ENCODE measurements around the gene RSU1.
"Not testable (repeated sequence)": the region's sequence is repeated elsewhere in the genome, so short reads cannot be mapped to it uniquely, and the experiment has no call there.

The RSU1 gene

GRCh38 chr10:16852624-16853023, 35.4 kb upstream of the RSU1 start:
- Histone ChIP-seq H3K4me3 (ENCODE audit: insufficient read depth, low read depth, low read length) (no peak overlapping the region), H3K27me3 (ENCODE audit: control insufficient read depth, insufficient read depth, low read length, poor library complexity, severe bottlenecking) (no peaks in the 10 kb centered on the region), H3K36me3 (ENCODE audit: control insufficient read depth, insufficient read depth, low read length) (no peaks in the 10 kb centered on the region), H3K9me3 (ENCODE audit: control insufficient read depth, low read length) (no peaks in the 10 kb centered on the region), H3K27ac (ENCODE audit: insufficient read depth, low read depth, low read length, poor library complexity, severe bottlenecking) (no peak overlapping the region), H3K4me1 (ENCODE audit: control insufficient read depth, insufficient read depth, low read length) (no peaks in the 10 kb centered on the region)
- 45 to 53% methylated on average over 1 to 2 of the region's 2 CpGs for WGBS, 2 experiments

- Histone ChIP-seq H3K4me3 (ENCODE audit: insufficient read depth, low read depth, low read length) (no peak overlapping the region), H3K9me3 (ENCODE audit: control insufficient read depth, low read length) (no peaks in the 10 kb centered on the region), H3K4me1 (ENCODE audit: control insufficient read depth, insufficient read depth, low read length) (no peaks in the 10 kb centered on the region), H3K36me3 (ENCODE audit: control insufficient read depth, insufficient read depth, low read length) (no peaks in the 10 kb centered on the region), H3K27ac (ENCODE audit: insufficient read depth, low read depth, low read length, poor library complexity, severe bottlenecking) (no peak overlapping the region), H3K27me3 (ENCODE audit: control insufficient read depth, insufficient read depth, low read length, poor library complexity, severe bottlenecking) (no peaks in the 10 kb centered on the region)
- WGBS, 2 experiments: 87% methylated on average over 10 of the region's 10 CpGs
These were observed 31.4 kb upstream of the RSU1 start for GRCh38 chr10:16848562-16849154.

GRCh38 chr10:16847644-16848043, 30.4 kb upstream of the RSU1 start:
- Histone ChIP-seq H3K9me3 (ENCODE audit: control insufficient read depth, low read length) (no peaks in the 10 kb centered on the region), H3K4me1 (ENCODE audit: control insufficient read depth, insufficient read depth, low read length) (no peaks in the 10 kb centered on the region), H3K27me3 (ENCODE audit: control insufficient read depth, insufficient read depth, low read length, poor library complexity, severe bottlenecking) (no peaks in the 10 kb centered on the region), H3K4me3 (ENCODE audit: insufficient read depth, low read depth, low read length) (no peak overlapping the region), H3K36me3 (ENCODE audit: control insufficient read depth, insufficient read depth, low read length) (no peaks in the 10 kb centered on the region), H3K27ac (ENCODE audit: insufficient read depth, low read depth, low read length, poor library complexity, severe bottlenecking) (no peak overlapping the region)
- WGBS, 2 experiments: 89 to 99% methylated on average over 5 to 6 of the region's 6 CpGs

- H3K9me3 ChIP-seq (ENCODE audit: control insufficient read depth, low read length): no peaks in the 10 kb centered on the region
- no peaks in the 10 kb centered on the region for H3K4me1 ChIP-seq (ENCODE audit: control insufficient read depth, insufficient read depth, low read length)
- no peak overlapping the region for H3K27ac ChIP-seq (ENCODE audit: insufficient read depth, low read depth, low read length, poor library complexity, severe bottlenecking)
- H3K4me3 ChIP-seq (ENCODE audit: insufficient read depth, low read depth, low read length): no peak overlapping the region
- H3K27me3 ChIP-seq (ENCODE audit: control insufficient read depth, insufficient read depth, low read length, poor library complexity, severe bottlenecking): no peaks in the 10 kb centered on the region
- H3K36me3 ChIP-seq (ENCODE audit: control insufficient read depth, insufficient read depth, low read length): no peaks in the 10 kb centered on the region
These were observed 28.0 kb upstream of the RSU1 start for GRCh38 chr10:16845248-16845647.

- Histone ChIP-seq H3K27me3 (ENCODE audit: control insufficient read depth, insufficient read depth, low read length, poor library complexity, severe bottlenecking) (no peaks in the 10 kb centered on the region), H3K27ac (ENCODE audit: insufficient read depth, low read depth, low read length, poor library complexity, severe bottlenecking) (no peak overlapping the region), H3K9me3 (ENCODE audit: control insufficient read depth, low read length) (no peaks in the 10 kb centered on the region), H3K36me3 (ENCODE audit: control insufficient read depth, insufficient read depth, low read length) (no peaks in the 10 kb centered on the region), H3K4me1 (ENCODE audit: control insufficient read depth, insufficient read depth, low read length) (no peaks in the 10 kb centered on the region), H3K4me3 (ENCODE audit: insufficient read depth, low read depth, low read length) (no peak overlapping the region)
- WGBS, 2 experiments: 10 to 44% methylated on average over 1 of the region's 1 CpG
These were observed 26.1 kb upstream of the RSU1 start for GRCh38 chr10:16843252-16843870.

- Histone ChIP-seq H3K27me3 (ENCODE audit: control insufficient read depth, insufficient read depth, low read length, poor library complexity, severe bottlenecking) (no peaks in the 10 kb centered on the region), H3K9me3 (ENCODE audit: control insufficient read depth, low read length) (no peaks in the 10 kb centered on the region), H3K27ac (ENCODE audit: insufficient read depth, low read depth, low read length, poor library complexity, severe bottlenecking) (no peak overlapping the region), H3K36me3 (ENCODE audit: control insufficient read depth, insufficient read depth, low read length) (no peaks in the 10 kb centered on the region), H3K4me3 (ENCODE audit: insufficient read depth, low read depth, low read length) (no peak overlapping the region), H3K4me1 (ENCODE audit: control insufficient read depth, insufficient read depth, low read length) (no peaks in the 10 kb centered on the region)
- WGBS, 2 experiments: 88 to 89% methylated on average over 7 to 8 of the region's 8 CpGs
These were observed 18.0 kb upstream of the RSU1 start for GRCh38 chr10:16835228-16835627.

GRCh38 chr10:16832351-16833080, 15.3 kb upstream of the RSU1 start:
- WGBS, 2 experiments: 81% methylated on average over 11 of the region's 11 CpGs
- no peaks in the 10 kb centered on the region for H3K4me1 ChIP-seq (ENCODE audit: control insufficient read depth, insufficient read depth, low read length)
- H3K4me3 ChIP-seq (ENCODE audit: insufficient read depth, low read depth, low read length): no peak overlapping the region
- H3K27ac ChIP-seq (ENCODE audit: insufficient read depth, low read depth, low read length, poor library complexity, severe bottlenecking): no peak overlapping the region
- no peaks in the 10 kb centered on the region for H3K36me3 ChIP-seq (ENCODE audit: control insufficient read depth, insufficient read depth, low read length)
- H3K27me3 ChIP-seq (ENCODE audit: control insufficient read depth, insufficient read depth, low read length, poor library complexity, severe bottlenecking): no peaks in the 10 kb centered on the region
- H3K9me3 ChIP-seq (ENCODE audit: control insufficient read depth, low read length): no peaks in the 10 kb centered on the region

- Histone ChIP-seq H3K36me3 (ENCODE audit: control insufficient read depth, insufficient read depth, low read length) (no peaks in the 10 kb centered on the region), H3K9me3 (ENCODE audit: control insufficient read depth, low read length) (no peaks in the 10 kb centered on the region), H3K4me1 (ENCODE audit: control insufficient read depth, insufficient read depth, low read length) (no peaks in the 10 kb centered on the region), H3K27me3 (ENCODE audit: control insufficient read depth, insufficient read depth, low read length, poor library complexity, severe bottlenecking) (no peaks in the 10 kb centered on the region), H3K27ac (ENCODE audit: insufficient read depth, low read depth, low read length, poor library complexity, severe bottlenecking) (no peak overlapping the region), H3K4me3 (ENCODE audit: insufficient read depth, low read depth, low read length) (no peak overlapping the region)
- WGBS, 2 experiments: 94 to 96% methylated on average over 9 of the region's 9 CpGs
These were observed 11.5 kb upstream of the RSU1 start for GRCh38 chr10:16828701-16829175.

- WGBS, 2 experiments: 30 to 32% methylated on average over 11 of the region's 11 CpGs
- Histone ChIP-seq H3K9me3 (ENCODE audit: control insufficient read depth, low read length) (no peaks in the 10 kb centered on the region), H3K36me3 (ENCODE audit: control insufficient read depth, insufficient read depth, low read length) (no peaks in the 10 kb centered on the region), H3K27me3 (ENCODE audit: control insufficient read depth, insufficient read depth, low read length, poor library complexity, severe bottlenecking) (no peaks in the 10 kb centered on the region), H3K4me1 (ENCODE audit: control insufficient read depth, insufficient read depth, low read length) (no peaks in the 10 kb centered on the region), H3K4me3 (ENCODE audit: insufficient read depth, low read depth, low read length) (no peak overlapping the region), H3K27ac (ENCODE audit: insufficient read depth, low read depth, low read length, poor library complexity, severe bottlenecking) (no peak overlapping the region)
These were observed 10.9 kb upstream of the RSU1 start for GRCh38 chr10:16828114-16828568.

- H3K36me3 ChIP-seq (ENCODE audit: control insufficient read depth, insufficient read depth, low read length); H3K4me1 ChIP-seq (ENCODE audit: control insufficient read depth, insufficient read depth, low read length); H3K27ac ChIP-seq (ENCODE audit: insufficient read depth, low read depth, low read length, poor library complexity, severe bottlenecking); H3K9me3 ChIP-seq (ENCODE audit: control insufficient read depth, low read length); H3K4me3 ChIP-seq (ENCODE audit: insufficient read depth, low read depth, low read length); H3K27me3 ChIP-seq (ENCODE audit: control insufficient read depth, insufficient read depth, low read length, poor library complexity, severe bottlenecking): not testable (repeated sequence)
- WGBS, 2 experiments: 87 to 88% methylated on average over 8 of the region's 8 CpGs
These were observed 10.2 kb upstream of the RSU1 start for GRCh38 chr10:16827474-16827873.

All from ectodermal cell (in vitro differentiated cells).